B cell (primary cell): Measurements from ENCODE around the gene VPS39. TPM values are rescaled to one million over a fixed set of nuclear protein-coding genes. Genes with fewer than 3 reads are reported as not detected.

ENCODE experiments used
- ATAC-seq: fragments of 200-7000 bp; cut with Tn5 transposase; one replicate; pipeline ENCODE4 v1.10.0; 2021; ENCODE audit warnings: low read depth, mild to moderate bottlenecking, moderate number of reproducible peaks, moderate library complexity
- CTCF ChIA-PET: fragments of 350-600 bp; sonication (Branson Sonifier 250); formaldehyde crosslinking; loops from one replicate; lab custom pipeline; 2021; ENCODE audit warnings: antibody characterized with exemption, inconsistent platforms; lab: Charles Lee
- POLR2A ChIA-PET: fragments of 350-600 bp; sonication (Branson Sonifier 250); formaldehyde crosslinking; loops from one replicate; lab custom pipeline; 2021; ENCODE audit warnings: antibody characterized with exemption; lab: Charles Lee
- DNase-seq: peaks from one replicate; pipeline ENCODE4 v3.0.0; 2013
- H2AFZ ChIP-seq: 2 replicates; pipeline ENCODE4 v1.6.1; 2012; ENCODE audit warnings: mild to moderate bottlenecking, low read depth, low read length; ENCODE audit not compliant: insufficient read depth, poor library complexity, severe bottlenecking
- H3K27ac ChIP-seq, 2 donors: 1 replicate in 1 of 2; 2 replicates in 1 of 2; pipeline ENCODE4 v1.5.1; 2012 to 2013; ENCODE audit warnings: low read length in 2 of 2, mild to moderate bottlenecking in 2 of 2, moderate library complexity in 1 of 2
- H3K27me3 ChIP-seq, 4 experiments: fragments of 200-600 bp in 1 of 4; sonication (generic) in 1 of 4; replicated peaks in 1 of 4; 1 replicate in 2 of 4; 2 replicates in 2 of 4; pipeline versions ENCODE4 v1.6.1 to v1.7.0; 2013 to 2016; ENCODE audit warnings: low read length in 3 of 4, mild to moderate bottlenecking in 2 of 4, mixed read lengths in 1 of 4, moderate library complexity in 1 of 4; ENCODE audit not compliant: insufficient read depth in 4 of 4, control insufficient read depth in 3 of 4; ENCODE audit errors: control extremely low read depth in 1 of 4
- H3K36me3 ChIP-seq, 2 experiments: replicated peaks in 1 of 2; 1 replicate in 1 of 2; 2 replicates in 1 of 2; pipeline versions ENCODE4 v1.6.1 to v1.7.1; 2013; ENCODE audit warnings: low read length in 1 of 2; ENCODE audit not compliant: insufficient read depth in 2 of 2, control insufficient read depth in 1 of 2; ENCODE audit errors: control extremely low read depth in 1 of 2, extremely low read depth in 1 of 2
- H3K4me1 ChIP-seq, 2 donors: fragments of 200-600 bp in 1 of 2; sonication (generic) in 1 of 2; 1 replicate in 1 of 2; 2 replicates in 1 of 2; pipeline versions ENCODE4 v1.5.1 to v1.6.1; 2013 to 2017; ENCODE audit warnings: low read length in 2 of 2; ENCODE audit not compliant: control insufficient read depth in 2 of 2, insufficient read depth in 2 of 2
- H3K4me2 ChIP-seq: replicated peaks from 2 replicates; pipeline ENCODE3; 2012; ENCODE audit warnings: mild to moderate bottlenecking, low read depth, low read length; ENCODE audit not compliant: poor library complexity, severe bottlenecking
- H3K4me3 ChIP-seq, 5 experiments: fragments of 200-600 bp in 1 of 5; sonication (generic) in 1 of 5; 1 replicate in 3 of 5; 2 replicates in 2 of 5; pipeline versions ENCODE4 v1.5.1 to v1.7.0; 2011 to 2016; ENCODE audit warnings: low read length in 4 of 5, mild to moderate bottlenecking in 4 of 5, low read depth in 2 of 5, control low read depth in 1 of 5, moderate library complexity in 1 of 5; ENCODE audit not compliant: insufficient read depth in 1 of 5; ENCODE audit errors: control extremely low read depth in 1 of 5, extremely low read depth in 1 of 5
- H3K79me2 ChIP-seq: fragments of 200-600 bp; sonication (generic); one replicate; pipeline ENCODE4 v1.6.0; 2016; ENCODE audit warnings: low read length; ENCODE audit not compliant: control insufficient read depth, insufficient read depth
- H3K9ac ChIP-seq: fragments of 200-600 bp; sonication (generic); 2 replicates; pipeline ENCODE4 v1.6.1; 2017; ENCODE audit warnings: mild to moderate bottlenecking, low read length, moderate library complexity
- H3K9me3 ChIP-seq, 3 donors: one replicate each; pipeline versions ENCODE4 v1.6.1 to v1.7.1; 2013; ENCODE audit warnings: low read length in 2 of 3; ENCODE audit not compliant: control insufficient read depth in 2 of 3, insufficient read depth in 1 of 3; ENCODE audit errors: control extremely low read depth in 1 of 3
- H4K20me1 ChIP-seq: 2 replicates; pipeline ENCODE4 v1.6.0; 2012; ENCODE audit warnings: mild to moderate bottlenecking, low read length; ENCODE audit not compliant: insufficient read depth, control insufficient read depth, poor library complexity, severe bottlenecking
- H3K27ac Mint-ChIP-seq: one replicate; pipeline ENCODE4 v1.8.0; 2021; ENCODE audit warnings: mixed read lengths
- H3K27me3 Mint-ChIP-seq: one replicate; pipeline ENCODE4 v1.8.0; 2021; ENCODE audit warnings: mixed read lengths
- H3K4me1 Mint-ChIP-seq: one replicate; pipeline ENCODE4 v1.8.0; 2021; ENCODE audit warnings: mixed read lengths
- H3K4me3 Mint-ChIP-seq: one replicate; pipeline ENCODE4 v1.8.0; 2021; ENCODE audit warnings: mixed read lengths
- H3K9me3 Mint-ChIP-seq: one replicate; pipeline ENCODE4 v1.8.0; 2022; ENCODE audit warnings: mixed read lengths; ENCODE audit not compliant: insufficient read depth
- EZH2 ChIP-seq: IDR thresholded peaks from 2 replicates; pipeline ENCODE4 v1.6.1; 2012; ENCODE audit warnings: borderline replicate concordance, low read depth, mild to moderate bottlenecking, moderate library complexity, low read length; ENCODE audit not compliant: insufficient read depth, poor library complexity, severe bottlenecking
- WGBS: methylation state at CpG from one replicate; pipeline ENCODE4 v1.1.5; 2013; ENCODE audit warnings: missing lambda C conversion rate; ENCODE audit not compliant: insufficient coverage; 5-methylcytosine and 5-hydroxymethylcytosine counted together
- intact Hi-C: fragments of 100-400 bp; cut with micrococcal nuclease; formaldehyde crosslinking; loops from one replicate; pipeline ENCODE4 v1.10.0; 2022
- polyA plus RNA-seq: library from polyadenylated mRNA; depleted of rRNA; stranded (reverse); fragments of >200 nt; gene quantifications from 2 replicates; pipeline ENCODE4 v1.2.3, GENCODE V29; 2012
- small RNA-seq: library from RNA; depleted of rRNA; stranded (forward); fragments of <200 nt; gene quantifications from one replicate; pipeline ENCODE3, GENCODE V24; 2012; ENCODE audit warnings: low replicate concordance, low read depth; ENCODE audit not compliant: insufficient read length
- total RNA-seq, 2 donors: library from RNA; stranded (reverse); fragments of 120-200 nt in 1 of 2; gene quantifications; 1 replicate in 1 of 2; 2 replicates in 1 of 2; pipeline versions ENCODE4 v1.2.3 to v1.2.4, GENCODE V29; 2013 to 2022
- TF ChIP-seq, protein P1 (sequence below): fragments of 200-600 bp; IDR thresholded peaks from one replicate; pipeline ENCODE4 v1.8.0; 2022; ENCODE audit warnings: antibody characterized with exemption, mild to moderate bottlenecking

Gene VPS39
- total and polyA plus RNA-seq, 2 donors (not counting 1 experiment from before 2014, with no cell fraction given): 82.8 to 145 TPM

DNA sequence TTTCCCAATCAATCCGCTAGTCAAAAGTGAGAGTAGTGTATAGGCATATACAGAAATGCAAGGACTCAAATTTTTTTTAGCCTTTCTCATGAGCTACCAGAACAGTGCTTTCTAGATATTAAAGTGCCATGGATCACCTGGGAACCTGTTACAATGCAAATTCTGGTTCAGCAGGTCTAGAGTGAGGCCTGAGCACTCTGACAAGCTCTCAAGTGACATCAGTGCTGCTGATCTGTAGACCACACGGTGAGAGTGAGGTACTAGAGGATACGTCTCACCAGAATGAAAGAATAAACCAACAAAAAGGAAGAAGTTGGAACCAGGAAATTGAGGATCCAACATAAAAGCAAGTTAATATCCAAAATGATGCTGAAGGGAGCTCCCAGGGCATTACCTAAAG is 97.7 kb downstream of the VPS39 start:
- H3K4me2 ChIP-seq: no peak overlapping the region
- peaks cover 10% of the 10 kb centered on the region for H3K4me1 Mint-ChIP-seq
- peaks cover 0 to 5% (median 0%) of the 10 kb centered on the region in 4 experiments for H3K27me3 ChIP-seq
- POLR2A ChIA-PET: no interaction called here
- no peak overlapping the region for H3K9ac ChIP-seq
- intact Hi-C loops: no loop called here
- CTCF ChIA-PET: interaction anchor here (1.0 kb wide), 1 partner anchor 26 kb away, joined by 3 read pairs; no protein-coding TSS in a partner anchor
- peaks cover 27% of the 10 kb centered on the region for H3K27me3 Mint-ChIP-seq
- H3K9me3 Mint-ChIP-seq: no peaks in the 10 kb centered on the region
- H2AFZ ChIP-seq: no peak overlapping the region
- 65% methylated on average over 2 of the region's 3 CpGs for WGBS
- H3K9me3 ChIP-seq: no peaks in the 10 kb centered on the region
- H3K27ac ChIP-seq: no peak overlapping the region
- no peaks in the 10 kb centered on the region for H4K20me1 ChIP-seq
- peaks cover 4 to 8% of the 10 kb centered on the region in 2 donors for H3K4me1 ChIP-seq
- no peak overlapping the region for H3K27ac Mint-ChIP-seq
- ATAC-seq (no peak), DNase-seq (no peak)
- no peak overlapping the region for H3K4me3 ChIP-seq
- no peak overlapping the region for H3K4me3 Mint-ChIP-seq
- no peaks in the 10 kb centered on the region for H3K36me3 ChIP-seq
- no peaks in the 10 kb centered on the region for H3K79me2 ChIP-seq
- TF ChIP-seq, protein P1, sequence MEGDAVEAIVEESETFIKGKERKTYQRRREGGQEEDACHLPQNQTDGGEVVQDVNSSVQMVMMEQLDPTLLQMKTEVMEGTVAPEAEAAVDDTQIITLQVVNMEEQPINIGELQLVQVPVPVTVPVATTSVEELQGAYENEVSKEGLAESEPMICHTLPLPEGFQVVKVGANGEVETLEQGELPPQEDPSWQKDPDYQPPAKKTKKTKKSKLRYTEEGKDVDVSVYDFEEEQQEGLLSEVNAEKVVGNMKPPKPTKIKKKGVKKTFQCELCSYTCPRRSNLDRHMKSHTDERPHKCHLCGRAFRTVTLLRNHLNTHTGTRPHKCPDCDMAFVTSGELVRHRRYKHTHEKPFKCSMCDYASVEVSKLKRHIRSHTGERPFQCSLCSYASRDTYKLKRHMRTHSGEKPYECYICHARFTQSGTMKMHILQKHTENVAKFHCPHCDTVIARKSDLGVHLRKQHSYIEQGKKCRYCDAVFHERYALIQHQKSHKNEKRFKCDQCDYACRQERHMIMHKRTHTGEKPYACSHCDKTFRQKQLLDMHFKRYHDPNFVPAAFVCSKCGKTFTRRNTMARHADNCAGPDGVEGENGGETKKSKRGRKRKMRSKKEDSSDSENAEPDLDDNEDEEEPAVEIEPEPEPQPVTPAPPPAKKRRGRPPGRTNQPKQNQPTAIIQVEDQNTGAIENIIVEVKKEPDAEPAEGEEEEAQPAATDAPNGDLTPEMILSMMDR: no peak
- TF ChIP-seq EZH2: no peak

DNA sequence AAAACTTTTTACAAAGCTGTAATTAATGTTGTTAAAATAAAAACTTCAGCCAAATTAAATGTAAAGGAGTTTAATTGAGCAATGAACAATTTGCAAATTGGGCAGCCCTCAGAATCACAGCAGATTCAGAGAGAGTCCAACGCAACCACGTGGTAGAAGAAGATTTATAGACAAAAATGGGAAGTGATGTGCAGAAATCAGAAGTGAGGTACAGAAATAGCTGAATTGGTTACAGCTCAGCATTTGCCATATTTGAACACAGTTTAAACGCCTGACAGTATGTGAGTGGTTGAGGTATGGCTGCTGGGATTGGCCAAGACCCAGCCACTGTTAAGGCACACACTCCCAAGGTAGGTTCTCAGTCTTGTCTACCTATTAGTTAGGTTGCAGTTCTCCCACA is 99.3 kb downstream of the VPS39 start:
- Mint-ChIP-seq H3K4me1 (peaks cover 10% of the 10 kb centered on the region), H3K27ac (no peak overlapping the region), H3K4me3 (no peak overlapping the region), H3K27me3 (peaks cover 27% of the 10 kb centered on the region), H3K9me3 (no peaks in the 10 kb centered on the region)
- no peak overlapping the region for H2AFZ ChIP-seq
- H3K9ac ChIP-seq: no peak overlapping the region
- no peak for ATAC-seq
- H3K27me3 ChIP-seq: peaks cover 0 to 5% (median 0%) of the 10 kb centered on the region in 4 experiments
- ChIA-PET CTCF (no interaction called here), POLR2A (no interaction called here)
- WGBS: 8% methylated on average over 3 of the region's 3 CpGs
- no peaks in the 10 kb centered on the region for H3K9me3 ChIP-seq
- H3K27ac ChIP-seq: no peak overlapping the region
- DNase-seq: no peak
- H4K20me1 ChIP-seq: no peaks in the 10 kb centered on the region
- H3K36me3 ChIP-seq: no peaks in the 10 kb centered on the region
- no peaks in the 10 kb centered on the region for H3K79me2 ChIP-seq
- H3K4me3 ChIP-seq: no peak overlapping the region
- peaks cover 4 to 8% of the 10 kb centered on the region in 2 donors for H3K4me1 ChIP-seq
- no peak overlapping the region for H3K4me2 ChIP-seq
- no peak for TF ChIP-seq EZH2
- TF ChIP-seq, protein P1: no peak
- intact Hi-C loops: no loop called here

Small RNA genes lying within 50 kb of the gene (small RNA-seq; reads per million reads assigned to genes)
- 3.0 reads per million, percentile 45 among the genes with 10 or more reads in this experiment for gene MIR627

Other genes starting within 250 kb of the VPS39 start
- 12.7 and 13.4 TPM in 2 replicates for gene EHD4, start 235.7 kb downstream of the VPS39 start, total RNA-seq
- gene EHD4, start 235.7 kb downstream of the VPS39 start, polyA plus RNA-seq: 3.1 and 8.6 TPM in 2 replicates
- not detected in 2 replicates for gene PLA2G4E, start 187.3 kb downstream of the VPS39 start, total RNA-seq
- not detected in 2 replicates for gene PLA2G4E, start 187.3 kb downstream of the VPS39 start, polyA plus RNA-seq
- not detected in 2 replicates for gene PLA2G4D, start 113.7 kb downstream of the VPS39 start, total RNA-seq
- gene PLA2G4D, start 113.7 kb downstream of the VPS39 start, polyA plus RNA-seq: not detected in 2 replicates
- not detected in 2 replicates for gene PLA2G4F, start 51.7 kb downstream of the VPS39 start, total RNA-seq
- gene PLA2G4F, start 51.7 kb downstream of the VPS39 start, polyA plus RNA-seq: not detected in 2 replicates
- 122 and 131 TPM in 2 replicates for gene GANC, start 64.9 kb upstream of the VPS39 start, total RNA-seq
- gene GANC, start 64.9 kb upstream of the VPS39 start, polyA plus RNA-seq: 29.2 and 43.5 TPM in 2 replicates
- 61.0 and 61.5 TPM in 2 replicates for gene TMEM87A, start 65.1 kb upstream of the VPS39 start, total RNA-seq
- 14.5 and 30.9 TPM in 2 replicates for gene TMEM87A, start 65.1 kb upstream of the VPS39 start, polyA plus RNA-seq
- 41.7 and 44.2 TPM in 2 replicates for gene CAPN3, start 151.2 kb upstream of the VPS39 start, total RNA-seq
- 101 and 143 TPM in 2 replicates for gene CAPN3, start 151.2 kb upstream of the VPS39 start, polyA plus RNA-seq